ENCODE measurements around the gene ZFR2.

The ZFR2 gene

DNA sequence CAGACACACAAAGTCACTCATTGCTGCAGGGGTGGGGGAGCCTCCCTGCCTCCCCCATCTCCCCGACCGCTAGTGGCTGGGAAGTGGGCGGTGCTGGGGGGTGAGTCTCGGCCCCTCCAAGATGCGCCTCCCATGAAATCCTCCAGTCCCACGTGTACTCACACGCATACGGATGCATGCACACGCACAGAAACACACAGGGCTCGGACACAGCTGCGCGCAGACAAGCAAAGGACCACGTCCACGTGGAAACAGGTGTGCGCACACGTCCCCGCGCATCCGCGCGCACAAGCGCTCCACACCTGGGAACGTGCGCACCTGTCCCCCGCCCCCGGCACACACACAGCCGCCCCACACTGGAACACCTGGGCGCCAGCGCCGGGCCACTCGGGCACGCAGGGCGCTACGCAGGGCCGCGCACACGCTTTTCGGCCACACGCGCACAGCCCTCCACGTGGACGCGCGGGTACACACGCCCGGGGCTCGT, 83.3 kb downstream of the ZFR2 start:
- peak; percentile 33 for DNase-seq

DNA sequence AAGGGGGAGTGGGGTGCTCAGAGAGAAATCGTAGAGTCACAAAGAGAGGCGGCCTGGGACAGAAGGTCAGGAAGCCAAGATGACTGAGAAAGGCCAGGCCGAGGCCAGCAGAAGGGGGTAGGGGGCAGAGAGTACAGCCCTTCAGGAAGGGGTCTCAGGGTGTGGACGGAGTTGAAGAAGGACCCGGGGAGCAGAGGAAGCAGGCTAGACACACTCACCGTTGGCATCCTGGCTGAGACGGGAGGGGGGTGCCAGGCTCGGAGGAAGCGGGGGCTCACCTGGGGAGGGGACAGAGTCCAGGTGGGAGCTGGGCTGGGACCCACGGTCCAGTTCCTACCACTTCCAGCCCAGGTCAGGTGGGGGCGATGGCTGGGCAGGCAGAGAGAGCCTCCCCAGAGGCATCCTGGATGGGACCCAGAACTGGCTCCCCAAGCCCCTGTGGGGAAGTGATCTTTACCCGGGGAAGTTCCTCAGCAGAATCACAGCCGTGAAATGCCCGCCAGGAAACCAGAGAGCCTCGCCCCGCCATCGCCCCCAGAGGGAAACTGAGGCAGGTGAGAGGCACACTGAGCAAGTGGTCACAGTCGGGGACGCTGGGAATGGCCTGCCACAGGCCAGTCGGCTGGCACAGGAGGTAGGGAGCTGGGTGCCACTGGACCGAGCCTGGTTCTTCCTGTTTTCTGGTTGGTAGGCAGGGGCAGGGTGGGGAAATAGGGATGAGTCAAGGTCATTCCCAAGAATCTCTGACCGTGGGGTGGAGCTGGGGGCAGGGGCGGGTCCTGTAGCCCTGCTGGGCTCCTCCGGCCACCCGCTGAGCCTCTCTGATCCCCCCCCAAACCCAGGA, 84.0 kb downstream of the ZFR2 start:
- DNase-seq = no peak

- peak; percentile 51 for DNase-seq
These were observed 84.9 kb downstream of the ZFR2 start for GRCh38 chr19:3783660-3784584.

DNA sequence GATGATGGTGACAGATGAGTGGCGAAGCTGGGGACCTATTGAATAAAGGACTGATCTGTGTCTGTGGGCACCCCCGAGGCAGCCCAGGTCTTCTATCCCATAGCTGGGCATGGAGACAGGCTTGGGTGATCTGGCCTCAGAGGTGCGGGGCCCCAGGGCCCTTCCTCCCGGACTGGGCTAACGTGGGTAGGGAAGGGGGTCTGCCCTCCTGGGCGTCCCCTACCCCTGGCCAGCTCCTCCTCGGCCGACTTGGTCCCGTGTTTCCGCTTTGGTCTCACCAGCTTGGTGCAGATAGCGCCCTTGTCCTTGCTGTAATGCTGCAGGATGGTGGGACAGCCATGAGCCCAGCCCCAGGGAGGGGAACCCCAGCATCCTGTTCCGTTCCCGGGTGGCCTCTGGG, 85.9 kb downstream of the ZFR2 start:
- no peak for DNase-seq

DNA sequence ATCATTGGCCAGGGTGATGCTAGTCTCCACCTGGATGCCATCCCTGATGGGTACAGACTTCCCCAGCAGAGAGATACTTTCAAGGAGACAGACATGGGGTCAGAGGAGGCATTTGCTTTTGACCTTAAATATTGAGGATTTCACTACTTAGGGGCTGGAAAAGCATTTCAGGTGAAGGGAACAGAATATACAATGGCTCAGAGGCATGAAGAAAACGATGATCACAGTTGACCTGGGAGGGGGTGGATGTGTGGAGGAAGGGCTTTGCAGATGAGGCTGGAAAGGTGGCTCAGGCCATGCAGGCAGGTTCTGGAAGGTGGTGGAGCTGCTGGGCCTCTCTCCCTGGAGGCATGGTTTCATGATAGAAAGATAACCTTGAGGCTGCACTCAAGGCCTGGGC, 86.5 kb downstream of the ZFR2 start:
- no peak for DNase-seq

DNA sequence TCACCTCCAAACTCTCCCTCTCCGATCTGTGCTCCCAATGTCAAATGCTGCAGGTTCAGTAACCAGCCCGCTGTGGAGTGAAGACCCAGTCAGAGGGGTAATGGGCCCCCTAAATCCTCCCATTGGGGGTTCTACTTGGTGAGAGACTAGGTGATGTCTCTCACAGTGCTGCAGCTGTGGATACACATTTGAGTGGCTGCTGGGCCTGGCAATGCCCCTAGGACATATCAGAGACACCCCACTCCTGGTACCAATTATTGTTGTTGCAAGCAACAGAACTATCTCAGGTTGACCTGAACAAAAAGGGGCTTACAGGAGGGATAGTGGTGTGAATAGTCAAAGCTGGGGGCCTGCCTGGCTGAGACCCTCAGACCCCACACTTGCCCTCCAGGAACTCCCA, 87.2 kb downstream of the ZFR2 start:
- DNase-seq = no peak

GRCh38 chr19:3780786-3781304, 88.0 kb downstream of the ZFR2 start:
- no peak for DNase-seq

- DNase-seq = no peak
These were observed 89.7 kb downstream of the ZFR2 start for GRCh38 chr19:3778899-3779723.

- no peak for DNase-seq
These were observed 90.6 kb downstream of the ZFR2 start for GRCh38 chr19:3778104-3778867.

GRCh38 chr19:3776479-3777040, 92.3 kb downstream of the ZFR2 start:
- DNase-seq = no peak

- DNase-seq = no peak
These were observed 93.0 kb downstream of the ZFR2 start for GRCh38 chr19:3775831-3776230.

GRCh38 chr19:3775374-3775711, 93.5 kb downstream of the ZFR2 start:
- DNase-seq = no peak

GRCh38 chr19:3774621-3775373, 94.0 kb downstream of the ZFR2 start:
- DNase-seq = no peak

- DNase-seq = no peak
These were observed 94.9 kb downstream of the ZFR2 start for GRCh38 chr19:3773814-3774515.

DNA sequence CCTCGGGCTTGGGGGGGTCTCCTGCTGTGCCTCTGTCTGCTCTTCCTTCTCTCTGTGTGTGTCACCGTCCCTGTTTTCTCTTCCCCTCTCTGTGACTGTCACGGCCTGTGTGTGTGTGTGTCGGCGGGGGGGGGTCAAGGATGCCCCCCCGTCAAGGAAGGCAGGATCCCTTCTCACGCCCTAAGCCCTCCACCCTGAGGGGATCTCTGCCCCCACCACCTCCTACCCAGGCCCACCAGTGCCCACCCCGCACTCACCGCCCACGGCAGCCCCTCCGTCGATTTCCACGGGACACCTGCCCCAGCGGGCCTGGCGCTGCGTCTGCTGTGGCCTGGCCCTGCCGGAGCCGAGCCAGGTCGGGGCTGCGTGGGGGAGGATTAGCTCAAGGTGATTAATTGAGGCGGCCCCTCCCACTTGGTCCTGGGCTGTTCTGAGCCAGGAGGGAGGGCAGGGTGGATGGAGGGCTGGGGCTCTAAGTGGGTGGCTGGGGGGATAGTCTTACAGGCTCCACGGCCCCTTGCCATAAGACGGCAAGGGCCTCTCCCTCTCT, 96.9 kb downstream of the ZFR2 start, which contains the start of gene RAX2:
Gene RAX2 (minus strand): TSS at position 323 of the 550 bp plus-strand sequence. CDS start 486 bp downstream, outside the sequence.
- no peak for DNase-seq

DNA sequence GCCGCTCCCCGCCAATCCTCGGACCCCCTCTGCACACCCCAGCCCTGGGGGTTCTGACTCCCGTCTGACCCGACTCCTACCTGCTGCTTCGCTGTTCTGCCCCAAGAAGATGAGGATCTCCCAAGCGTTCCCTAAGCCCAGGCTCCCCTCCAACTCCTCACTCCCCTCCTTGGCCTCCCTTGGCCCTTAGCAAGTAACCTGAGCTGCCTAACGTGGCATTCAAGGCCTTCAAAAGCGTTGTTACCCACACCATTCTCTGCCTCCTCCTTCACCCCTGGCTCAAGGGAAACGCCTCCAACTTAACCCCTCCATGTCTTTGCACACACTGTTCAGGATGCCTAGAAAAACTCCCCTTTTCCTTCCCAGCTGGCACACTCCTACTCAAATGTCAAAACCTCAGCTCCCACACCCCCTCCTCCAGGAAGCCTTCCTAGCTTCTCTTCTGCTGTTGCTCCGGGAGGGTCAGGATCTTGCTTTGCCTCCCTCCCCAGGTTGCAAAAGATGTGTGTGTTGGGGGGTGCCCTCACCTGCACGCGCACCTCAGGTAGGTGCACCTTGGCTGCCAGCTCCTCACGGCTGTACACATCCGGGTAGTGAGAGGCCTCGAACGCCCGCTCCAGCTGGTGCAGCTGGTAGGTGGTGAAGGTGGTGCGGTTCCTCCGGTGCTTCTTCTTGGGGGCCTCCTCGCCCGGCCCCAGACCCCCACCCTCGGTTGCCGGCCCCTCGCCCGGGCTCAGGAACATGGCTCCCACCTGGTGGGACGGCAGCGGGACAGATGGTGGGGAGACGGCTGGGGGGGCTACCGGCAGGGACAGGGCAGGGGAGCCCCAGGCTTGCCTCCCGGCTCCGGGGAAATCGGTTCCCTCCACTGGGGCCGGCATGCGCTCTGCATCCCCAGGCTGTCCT, 97.6 kb downstream of the ZFR2 start:
- no peak for DNase-seq

- no peak for DNase-seq
These were observed 98.5 kb downstream of the ZFR2 start for GRCh38 chr19:3770136-3770999.

DNA sequence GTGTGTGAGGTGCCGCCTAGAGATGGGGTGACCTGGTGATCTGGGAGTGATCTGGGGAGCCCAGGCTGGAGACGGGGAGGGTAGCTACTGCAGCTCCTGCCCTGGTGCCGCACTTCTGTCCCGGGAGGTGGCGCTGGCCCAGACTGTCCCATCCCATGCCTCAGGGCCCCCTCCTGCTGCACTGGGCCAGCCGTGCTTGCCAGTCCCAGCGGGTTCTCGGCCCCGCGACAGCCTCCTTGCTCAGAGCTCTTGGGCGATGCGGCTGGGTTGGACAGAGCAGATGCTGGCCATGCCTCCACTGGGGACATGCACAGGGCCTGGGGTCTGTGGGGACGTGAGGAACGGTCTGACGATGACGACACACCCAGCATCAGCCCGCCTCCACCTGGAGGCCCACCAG, 99.3 kb downstream of the ZFR2 start:
- DNase-seq = no peak

All from activated naive CD4-positive, alpha-beta T cell treated with Interleukin-2 at 50 U/mL for 16 hours (primary cell).